ENCODE measurements around the gene CLDND2.
"Not testable (repeated sequence)": the region's sequence is repeated elsewhere in the genome, so short reads cannot be mapped to it uniquely, and the experiment has no call there.

DNA sequence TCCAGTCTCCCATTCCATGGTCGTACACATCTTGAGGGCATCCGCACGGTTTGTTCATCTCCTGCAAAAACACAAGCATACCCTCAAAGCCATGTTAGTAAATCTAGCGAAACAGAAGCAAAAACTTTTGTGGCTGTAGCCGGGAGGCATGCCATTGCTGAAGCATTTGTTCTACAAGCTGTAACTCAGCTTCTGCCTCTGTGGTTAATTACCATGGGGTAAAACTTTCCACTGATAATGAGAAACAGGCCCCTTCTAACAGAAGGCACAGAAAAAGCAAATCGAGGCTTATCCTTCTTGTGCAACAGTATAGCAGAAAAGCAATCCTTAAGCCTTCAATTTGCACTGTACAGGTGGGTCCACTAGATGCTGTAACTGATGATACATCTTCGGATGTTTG lies 31.1 kb upstream of the CLDND2 start:
- TF ChIP-seq, protein P1, sequence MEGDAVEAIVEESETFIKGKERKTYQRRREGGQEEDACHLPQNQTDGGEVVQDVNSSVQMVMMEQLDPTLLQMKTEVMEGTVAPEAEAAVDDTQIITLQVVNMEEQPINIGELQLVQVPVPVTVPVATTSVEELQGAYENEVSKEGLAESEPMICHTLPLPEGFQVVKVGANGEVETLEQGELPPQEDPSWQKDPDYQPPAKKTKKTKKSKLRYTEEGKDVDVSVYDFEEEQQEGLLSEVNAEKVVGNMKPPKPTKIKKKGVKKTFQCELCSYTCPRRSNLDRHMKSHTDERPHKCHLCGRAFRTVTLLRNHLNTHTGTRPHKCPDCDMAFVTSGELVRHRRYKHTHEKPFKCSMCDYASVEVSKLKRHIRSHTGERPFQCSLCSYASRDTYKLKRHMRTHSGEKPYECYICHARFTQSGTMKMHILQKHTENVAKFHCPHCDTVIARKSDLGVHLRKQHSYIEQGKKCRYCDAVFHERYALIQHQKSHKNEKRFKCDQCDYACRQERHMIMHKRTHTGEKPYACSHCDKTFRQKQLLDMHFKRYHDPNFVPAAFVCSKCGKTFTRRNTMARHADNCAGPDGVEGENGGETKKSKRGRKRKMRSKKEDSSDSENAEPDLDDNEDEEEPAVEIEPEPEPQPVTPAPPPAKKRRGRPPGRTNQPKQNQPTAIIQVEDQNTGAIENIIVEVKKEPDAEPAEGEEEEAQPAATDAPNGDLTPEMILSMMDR (conservative IDR thresholded peaks at IDR 0.05), result not testable (repeated sequence)
- TF ChIP-seq ZFX (IDR thresholded peaks at IDR 0.05), result not testable (repeated sequence)

Data from C4-2B (cell line).